SU-DHL-6 (cell line): ENCODE results near the gene GATA3.

Experiments used
- EZH2phosphoT487 ChIP-seq: fragments of 200-600 bp; sonication (generic), shearing (Covaris generic); conservative IDR thresholded peaks from 2 replicates; pipeline ENCODE4 v1.6.1; 2018; ENCODE audit warnings: mild to moderate bottlenecking, antibody characterized with exemption, low read length, moderate library complexity, mixed read lengths
- TF ChIP-seq, protein P1 (sequence below): fragments of 200-600 bp; sonication (generic); IDR thresholded peaks from one replicate; pipeline ENCODE4 v1.5.1; 2017; ENCODE audit warnings: antibody characterized with exemption, mild to moderate bottlenecking, low read length, moderate library complexity; ENCODE audit not compliant: insufficient read depth, poor library complexity, severe bottlenecking

DNA sequence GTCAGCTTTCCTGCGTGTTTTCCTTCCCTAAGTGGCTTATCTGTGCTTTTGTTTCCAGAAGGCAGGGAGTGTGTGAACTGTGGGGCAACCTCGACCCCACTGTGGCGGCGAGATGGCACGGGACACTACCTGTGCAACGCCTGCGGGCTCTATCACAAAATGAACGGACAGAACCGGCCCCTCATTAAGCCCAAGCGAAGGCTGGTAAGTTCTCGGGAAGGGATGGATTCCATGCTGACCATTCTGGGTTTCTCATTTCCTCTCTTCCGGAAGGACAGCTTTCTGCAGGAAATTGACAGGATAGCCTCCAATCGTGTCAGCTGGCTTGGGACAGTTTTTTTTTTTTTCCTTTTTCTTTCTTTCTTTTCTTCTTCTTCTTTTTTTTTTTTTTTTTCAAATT, 9.4 kb downstream of the GATA3 start:
- TF ChIP-seq, protein P1, sequence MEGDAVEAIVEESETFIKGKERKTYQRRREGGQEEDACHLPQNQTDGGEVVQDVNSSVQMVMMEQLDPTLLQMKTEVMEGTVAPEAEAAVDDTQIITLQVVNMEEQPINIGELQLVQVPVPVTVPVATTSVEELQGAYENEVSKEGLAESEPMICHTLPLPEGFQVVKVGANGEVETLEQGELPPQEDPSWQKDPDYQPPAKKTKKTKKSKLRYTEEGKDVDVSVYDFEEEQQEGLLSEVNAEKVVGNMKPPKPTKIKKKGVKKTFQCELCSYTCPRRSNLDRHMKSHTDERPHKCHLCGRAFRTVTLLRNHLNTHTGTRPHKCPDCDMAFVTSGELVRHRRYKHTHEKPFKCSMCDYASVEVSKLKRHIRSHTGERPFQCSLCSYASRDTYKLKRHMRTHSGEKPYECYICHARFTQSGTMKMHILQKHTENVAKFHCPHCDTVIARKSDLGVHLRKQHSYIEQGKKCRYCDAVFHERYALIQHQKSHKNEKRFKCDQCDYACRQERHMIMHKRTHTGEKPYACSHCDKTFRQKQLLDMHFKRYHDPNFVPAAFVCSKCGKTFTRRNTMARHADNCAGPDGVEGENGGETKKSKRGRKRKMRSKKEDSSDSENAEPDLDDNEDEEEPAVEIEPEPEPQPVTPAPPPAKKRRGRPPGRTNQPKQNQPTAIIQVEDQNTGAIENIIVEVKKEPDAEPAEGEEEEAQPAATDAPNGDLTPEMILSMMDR, result no peak
- no peak for TF ChIP-seq EZH2phosphoT487
